ENCODE data around the gene TCF3. TPM values are rescaled to one million over a fixed set of nuclear protein-coding genes. Genes with fewer than 3 reads are reported as not detected.

TCF3 gene
- total RNA-seq, 1 donor from 2014 or later = 153 TPM

DNA sequence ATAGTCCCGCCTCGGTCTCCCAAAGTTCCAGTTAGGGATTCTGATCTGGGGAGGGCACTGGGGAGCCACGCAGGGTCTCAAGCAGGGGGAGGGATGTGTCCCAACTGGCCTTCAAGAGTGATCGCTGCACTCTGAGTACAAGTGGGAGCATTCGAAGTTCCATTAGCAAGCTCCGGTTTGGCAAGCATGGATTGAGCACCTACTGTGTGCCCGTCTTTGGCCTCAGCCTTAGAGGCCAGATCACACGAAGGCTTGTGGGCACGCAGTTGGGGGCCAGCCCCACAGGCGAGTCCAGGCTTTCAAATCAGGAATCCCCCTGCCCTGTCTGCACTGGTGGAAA is 32.1 kb upstream of the TCF3 start:
- peaks cover 4% of the 10 kb centered on the region for H3K4me1 Mint-ChIP-seq (ENCODE audit: low read depth)
- TF ChIP-seq, protein P1, sequence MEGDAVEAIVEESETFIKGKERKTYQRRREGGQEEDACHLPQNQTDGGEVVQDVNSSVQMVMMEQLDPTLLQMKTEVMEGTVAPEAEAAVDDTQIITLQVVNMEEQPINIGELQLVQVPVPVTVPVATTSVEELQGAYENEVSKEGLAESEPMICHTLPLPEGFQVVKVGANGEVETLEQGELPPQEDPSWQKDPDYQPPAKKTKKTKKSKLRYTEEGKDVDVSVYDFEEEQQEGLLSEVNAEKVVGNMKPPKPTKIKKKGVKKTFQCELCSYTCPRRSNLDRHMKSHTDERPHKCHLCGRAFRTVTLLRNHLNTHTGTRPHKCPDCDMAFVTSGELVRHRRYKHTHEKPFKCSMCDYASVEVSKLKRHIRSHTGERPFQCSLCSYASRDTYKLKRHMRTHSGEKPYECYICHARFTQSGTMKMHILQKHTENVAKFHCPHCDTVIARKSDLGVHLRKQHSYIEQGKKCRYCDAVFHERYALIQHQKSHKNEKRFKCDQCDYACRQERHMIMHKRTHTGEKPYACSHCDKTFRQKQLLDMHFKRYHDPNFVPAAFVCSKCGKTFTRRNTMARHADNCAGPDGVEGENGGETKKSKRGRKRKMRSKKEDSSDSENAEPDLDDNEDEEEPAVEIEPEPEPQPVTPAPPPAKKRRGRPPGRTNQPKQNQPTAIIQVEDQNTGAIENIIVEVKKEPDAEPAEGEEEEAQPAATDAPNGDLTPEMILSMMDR (IDR thresholded peaks at IDR 0.05) = no peak
- H3K36me3 Mint-ChIP-seq (ENCODE audit: low read depth) = no peaks in the 10 kb centered on the region
- no peak overlapping the region for H3K4me3 Mint-ChIP-seq (ENCODE audit: unreplicated experiment)
- H3K27ac Mint-ChIP-seq (ENCODE audit: unreplicated experiment) = no peak overlapping the region
- no peaks in the 10 kb centered on the region for H3K9me3 Mint-ChIP-seq (ENCODE audit: low read depth)
- H3K27me3 Mint-ChIP-seq (ENCODE audit: low read depth) = peaks cover 35% of the 10 kb centered on the region
- no peak for DNase-seq (ENCODE audit: low spot score)

DNA sequence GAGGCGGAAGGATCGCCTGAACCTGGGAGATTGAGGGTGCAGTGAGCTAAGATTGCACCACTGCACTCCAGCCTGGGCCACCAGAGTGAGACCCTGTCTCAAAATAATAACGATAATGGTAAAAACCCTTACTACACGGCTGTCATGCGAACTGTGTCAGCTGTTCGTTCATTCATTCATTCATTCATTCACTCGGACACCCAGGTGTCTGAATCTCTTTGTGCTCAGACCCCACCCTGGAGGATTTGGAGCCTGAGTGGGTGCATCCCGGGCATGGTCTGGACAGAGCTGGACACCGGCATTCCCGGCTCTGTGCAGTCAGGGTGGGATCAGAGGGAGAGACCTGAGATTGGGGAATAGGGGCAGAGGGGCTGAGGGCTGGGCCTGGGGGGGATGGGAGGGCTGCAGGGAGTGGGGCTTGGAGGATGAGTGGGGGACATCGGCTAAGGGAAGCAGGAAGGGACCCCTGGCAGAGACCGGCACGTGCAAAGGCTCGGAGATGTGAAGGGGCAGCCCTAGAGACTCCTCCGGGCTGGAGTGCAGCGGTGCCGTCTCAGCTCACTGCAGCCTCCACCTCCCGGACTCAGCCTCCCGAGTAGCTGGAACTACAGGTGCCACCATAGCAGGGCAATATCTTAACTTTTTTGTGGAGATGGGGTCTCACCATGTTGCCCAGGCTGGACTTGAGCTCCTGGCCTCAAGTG is 31.6 kb upstream of the TCF3 start:
- Mint-ChIP-seq H3K27me3 (ENCODE audit: low read depth) (peaks cover 36% of the 10 kb centered on the region), H3K4me3 (ENCODE audit: unreplicated experiment) (no peak overlapping the region)
- TF ChIP-seq, protein P1 (IDR thresholded peaks at IDR 0.05) = no peak

DNA sequence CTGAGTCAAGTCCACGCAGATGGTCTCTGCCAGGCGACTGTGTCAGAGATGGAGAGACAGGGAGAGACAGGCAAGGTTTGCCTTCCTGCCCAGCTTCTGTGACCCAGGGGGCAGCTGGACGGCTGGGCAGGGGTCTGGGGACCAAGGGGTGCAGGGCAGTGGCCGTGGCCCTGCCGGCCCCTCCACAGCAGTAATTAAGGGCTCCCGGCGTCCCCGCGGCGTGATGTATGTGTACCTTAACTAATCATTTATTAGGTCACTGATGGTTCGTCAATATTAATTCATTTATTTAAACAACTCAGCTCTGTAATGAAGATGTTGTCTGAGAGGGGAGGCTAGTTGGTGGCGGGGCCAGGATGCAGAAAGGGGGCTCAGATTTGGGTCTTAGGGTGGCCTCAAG is 28.6 kb upstream of the TCF3 start:
- Mint-ChIP-seq H3K4me1 (ENCODE audit: low read depth) (peaks cover 4% of the 10 kb centered on the region), H3K27me3 (ENCODE audit: low read depth) (peaks cover 45% of the 10 kb centered on the region), H3K4me3 (ENCODE audit: unreplicated experiment) (no peak overlapping the region), H3K27ac (ENCODE audit: unreplicated experiment) (no peak overlapping the region), H3K9me3 (ENCODE audit: low read depth) (no peaks in the 10 kb centered on the region), H3K36me3 (ENCODE audit: low read depth) (no peaks in the 10 kb centered on the region)
- TF ChIP-seq, protein P1 (IDR thresholded peaks at IDR 0.05) = no peak
- no peak for DNase-seq (ENCODE audit: low spot score)

More for the DNA sequence above, 31.6 kb upstream of the TCF3 start:
- DNase-seq (ENCODE audit: low spot score) = no peak
- no peaks in the 10 kb centered on the region for H3K9me3 Mint-ChIP-seq (ENCODE audit: low read depth)
- no peak overlapping the region for H3K27ac Mint-ChIP-seq (ENCODE audit: unreplicated experiment)
- H3K36me3 Mint-ChIP-seq (ENCODE audit: low read depth) = no peaks in the 10 kb centered on the region
- peaks cover 4% of the 10 kb centered on the region for H3K4me1 Mint-ChIP-seq (ENCODE audit: low read depth)

DNA sequence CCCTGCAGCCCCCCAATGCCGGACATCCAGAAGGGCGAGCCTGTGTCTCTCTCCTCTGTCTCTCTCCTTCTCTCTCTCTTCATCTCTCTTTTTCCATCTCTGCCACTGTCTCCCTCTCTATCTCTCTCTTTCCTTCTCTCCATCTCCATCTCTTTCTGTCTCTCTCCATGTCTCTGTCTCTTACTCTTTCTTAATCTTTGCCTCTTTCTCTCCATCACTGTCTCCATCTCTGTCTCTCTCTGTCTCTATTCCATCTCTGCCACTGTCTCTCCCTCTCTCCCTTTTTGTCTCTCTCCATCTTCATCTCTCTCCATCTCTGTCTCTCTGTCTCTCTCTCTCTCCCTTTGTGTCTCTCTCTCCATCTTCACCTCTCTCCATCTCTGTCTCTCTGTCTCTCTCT is 25.7 kb upstream of the TCF3 start:
- Mint-ChIP-seq H3K27ac (ENCODE audit: unreplicated experiment) (no peak overlapping the region), H3K4me1 (ENCODE audit: low read depth) (peaks cover 4% of the 10 kb centered on the region), H3K36me3 (ENCODE audit: low read depth) (no peaks in the 10 kb centered on the region), H3K4me3 (ENCODE audit: unreplicated experiment) (no peak overlapping the region), H3K27me3 (ENCODE audit: low read depth) (peaks cover 49% of the 10 kb centered on the region), H3K9me3 (ENCODE audit: low read depth) (no peaks in the 10 kb centered on the region)
- DNase-seq (ENCODE audit: low spot score) = no peak
- TF ChIP-seq, protein P1 (IDR thresholded peaks at IDR 0.05) = no peak

DNA sequence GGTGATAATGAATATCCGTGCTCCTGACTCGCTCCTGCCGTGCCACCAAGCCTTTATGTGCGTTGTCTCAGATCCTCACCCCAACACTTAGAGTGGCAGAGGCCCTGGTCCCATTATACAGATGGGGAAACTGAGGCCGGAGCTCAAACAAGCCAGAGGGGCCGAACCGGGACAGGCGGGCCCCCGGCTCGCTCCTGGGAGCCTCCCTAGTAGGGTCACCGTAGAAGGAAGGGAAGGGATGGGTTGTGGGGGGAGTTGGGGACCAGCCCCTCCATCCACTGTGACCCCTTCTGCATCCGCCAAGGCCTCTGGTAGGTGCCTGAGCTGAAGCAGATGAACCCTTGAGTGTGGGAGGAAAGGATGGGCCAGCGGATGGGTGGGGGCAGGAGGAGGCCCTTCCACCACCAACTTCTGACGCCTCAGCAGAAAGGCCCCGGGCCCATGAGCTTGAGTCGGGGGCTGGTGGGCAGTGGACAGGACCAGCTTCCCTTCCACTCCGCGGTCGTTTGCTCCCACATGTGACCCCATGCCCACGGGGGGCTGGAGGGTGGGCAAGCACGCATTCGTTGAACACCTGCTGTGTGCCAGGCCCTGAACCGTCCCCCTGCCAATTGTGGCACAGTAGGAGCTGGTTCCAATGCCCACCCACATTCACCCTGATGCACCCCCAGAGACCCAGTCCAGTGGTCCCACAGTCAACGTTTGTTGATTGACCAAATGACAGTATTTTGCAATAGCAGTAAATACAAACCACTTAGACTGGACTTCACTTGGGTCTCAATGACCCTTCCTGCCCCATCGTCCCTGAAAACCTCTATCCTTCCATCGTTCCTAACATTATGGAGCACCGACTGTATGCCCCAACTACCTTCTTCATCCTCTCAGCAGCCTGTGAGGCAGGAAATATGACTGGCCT is 24.2 kb upstream of the TCF3 start:
- peaks cover 44% of the 10 kb centered on the region for H3K27me3 Mint-ChIP-seq (ENCODE audit: low read depth)
- H3K9me3 Mint-ChIP-seq (ENCODE audit: low read depth) = no peaks in the 10 kb centered on the region
- no peaks in the 10 kb centered on the region for H3K4me1 Mint-ChIP-seq (ENCODE audit: low read depth)
- H3K4me3 Mint-ChIP-seq (ENCODE audit: unreplicated experiment) = no peak overlapping the region
- no peaks in the 10 kb centered on the region for H3K36me3 Mint-ChIP-seq (ENCODE audit: low read depth)
- DNase-seq (ENCODE audit: low spot score) = no peak
- TF ChIP-seq, protein P1 (IDR thresholded peaks at IDR 0.05) = no peak
- no peak overlapping the region for H3K27ac Mint-ChIP-seq (ENCODE audit: unreplicated experiment)

Data from chondrocyte (in vitro differentiated cells).